Omental fat pad (tissue), 4 donors: ENCODE data around the gene ORM2. TPM values are rescaled to one million over a fixed set of nuclear protein-coding genes. Genes with fewer than 3 reads are reported as not detected.

Experiments used
- ATAC-seq: fragments of 150-250 bp; one replicate; pipeline ENCODE4 v1.9.1; 2016; ENCODE audit warnings: mild to moderate bottlenecking, moderate library complexity; ENCODE audit not compliant: low FRiP score
- DNase-seq: peaks from one replicate; pipeline ENCODE4 v3.0.0-alpha.2; 2019; ENCODE audit warnings: low spot score
- total RNA-seq, 4 donors: library from RNA; depleted of rRNA; stranded (reverse); fragments of >200 nt; gene quantifications; one replicate each; pipeline ENCODE4 v1.1.0, GENCODE V29; 2016
- TF ChIP-seq, protein P1 (sequence below), 3 donors: fragments of 450-650 bp; IDR thresholded peaks; one replicate each; pipeline ENCODE4 v1.5.1; 2016 to 2017; ENCODE audit warnings: antibody characterized with exemption in 3 of 3, mild to moderate bottlenecking in 3 of 3, moderate library complexity in 2 of 3

ORM2 gene
- total RNA-seq, 4 donors from 2014 or later: 1.6 TPM; not detected in 3

DNA sequence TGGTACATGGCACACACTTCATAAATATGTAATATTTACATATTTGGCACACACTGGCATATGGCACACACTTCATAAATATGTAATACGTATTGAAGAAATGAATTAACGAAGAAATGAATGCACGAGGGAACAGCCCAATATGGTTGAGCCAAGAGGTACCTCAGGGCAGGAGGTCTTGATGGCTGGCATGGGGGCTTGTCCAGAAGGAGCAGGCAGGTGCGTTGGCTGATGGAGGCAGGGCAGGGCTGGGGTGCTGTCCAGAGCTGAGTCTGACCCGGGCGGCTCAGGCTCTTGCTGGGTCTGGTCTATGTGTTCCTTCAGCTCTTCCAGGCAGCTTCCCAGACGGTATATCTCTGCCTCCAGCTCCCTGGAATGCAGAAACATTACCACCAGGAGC lies 31.9 kb downstream of the ORM2 start:
- no peak for DNase-seq
- TF ChIP-seq, protein P1, sequence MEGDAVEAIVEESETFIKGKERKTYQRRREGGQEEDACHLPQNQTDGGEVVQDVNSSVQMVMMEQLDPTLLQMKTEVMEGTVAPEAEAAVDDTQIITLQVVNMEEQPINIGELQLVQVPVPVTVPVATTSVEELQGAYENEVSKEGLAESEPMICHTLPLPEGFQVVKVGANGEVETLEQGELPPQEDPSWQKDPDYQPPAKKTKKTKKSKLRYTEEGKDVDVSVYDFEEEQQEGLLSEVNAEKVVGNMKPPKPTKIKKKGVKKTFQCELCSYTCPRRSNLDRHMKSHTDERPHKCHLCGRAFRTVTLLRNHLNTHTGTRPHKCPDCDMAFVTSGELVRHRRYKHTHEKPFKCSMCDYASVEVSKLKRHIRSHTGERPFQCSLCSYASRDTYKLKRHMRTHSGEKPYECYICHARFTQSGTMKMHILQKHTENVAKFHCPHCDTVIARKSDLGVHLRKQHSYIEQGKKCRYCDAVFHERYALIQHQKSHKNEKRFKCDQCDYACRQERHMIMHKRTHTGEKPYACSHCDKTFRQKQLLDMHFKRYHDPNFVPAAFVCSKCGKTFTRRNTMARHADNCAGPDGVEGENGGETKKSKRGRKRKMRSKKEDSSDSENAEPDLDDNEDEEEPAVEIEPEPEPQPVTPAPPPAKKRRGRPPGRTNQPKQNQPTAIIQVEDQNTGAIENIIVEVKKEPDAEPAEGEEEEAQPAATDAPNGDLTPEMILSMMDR (IDR thresholded peaks at IDR 0.05): no peak
- ATAC-seq: no peak

DNA sequence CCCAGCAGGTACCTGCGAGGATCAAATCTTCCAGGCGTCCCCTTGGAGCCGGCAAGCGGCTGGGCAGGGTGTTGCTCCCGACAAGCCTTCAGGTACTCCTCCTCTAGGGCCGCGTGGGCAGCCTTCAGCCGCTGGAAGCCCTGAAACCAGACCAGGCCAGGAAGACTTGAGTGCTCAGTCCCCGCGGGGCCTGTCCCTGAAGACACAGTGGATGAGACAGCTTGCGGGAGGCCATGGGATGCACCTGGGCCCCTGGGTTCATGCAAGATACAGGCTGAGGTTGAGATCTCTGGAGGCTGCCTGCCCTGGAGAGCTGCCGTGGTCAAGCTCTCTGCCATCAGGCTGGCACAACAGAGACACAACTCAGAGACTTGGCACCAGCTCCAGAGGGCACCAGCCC lies 32.7 kb downstream of the ORM2 start:
- TF ChIP-seq, protein P1 (IDR thresholded peaks at IDR 0.05): no peak
- DNase-seq: no peak
- no peak for ATAC-seq

DNA sequence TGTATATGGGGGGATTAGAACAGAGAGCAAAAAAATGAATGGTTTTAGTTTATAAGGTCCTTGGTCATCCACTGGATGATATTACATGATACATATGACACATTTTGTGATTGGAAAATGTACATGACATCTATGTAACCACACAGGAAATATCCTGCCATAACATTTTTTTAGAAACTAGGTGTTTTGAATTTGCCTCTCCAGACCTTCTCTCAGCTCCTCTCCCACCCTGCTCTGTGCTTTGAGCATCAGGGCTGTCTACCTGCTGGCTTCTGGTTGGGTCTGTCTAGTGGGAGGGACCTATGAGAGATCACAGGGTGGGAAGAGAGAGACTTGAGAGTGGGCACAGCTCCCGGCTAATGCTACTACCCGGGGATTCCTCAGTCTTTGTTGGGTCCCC lies 33.8 kb downstream of the ORM2 start:
- TF ChIP-seq, protein P1 (IDR thresholded peaks at IDR 0.05): no peak
- ATAC-seq (no peak), DNase-seq (no peak)

DNA sequence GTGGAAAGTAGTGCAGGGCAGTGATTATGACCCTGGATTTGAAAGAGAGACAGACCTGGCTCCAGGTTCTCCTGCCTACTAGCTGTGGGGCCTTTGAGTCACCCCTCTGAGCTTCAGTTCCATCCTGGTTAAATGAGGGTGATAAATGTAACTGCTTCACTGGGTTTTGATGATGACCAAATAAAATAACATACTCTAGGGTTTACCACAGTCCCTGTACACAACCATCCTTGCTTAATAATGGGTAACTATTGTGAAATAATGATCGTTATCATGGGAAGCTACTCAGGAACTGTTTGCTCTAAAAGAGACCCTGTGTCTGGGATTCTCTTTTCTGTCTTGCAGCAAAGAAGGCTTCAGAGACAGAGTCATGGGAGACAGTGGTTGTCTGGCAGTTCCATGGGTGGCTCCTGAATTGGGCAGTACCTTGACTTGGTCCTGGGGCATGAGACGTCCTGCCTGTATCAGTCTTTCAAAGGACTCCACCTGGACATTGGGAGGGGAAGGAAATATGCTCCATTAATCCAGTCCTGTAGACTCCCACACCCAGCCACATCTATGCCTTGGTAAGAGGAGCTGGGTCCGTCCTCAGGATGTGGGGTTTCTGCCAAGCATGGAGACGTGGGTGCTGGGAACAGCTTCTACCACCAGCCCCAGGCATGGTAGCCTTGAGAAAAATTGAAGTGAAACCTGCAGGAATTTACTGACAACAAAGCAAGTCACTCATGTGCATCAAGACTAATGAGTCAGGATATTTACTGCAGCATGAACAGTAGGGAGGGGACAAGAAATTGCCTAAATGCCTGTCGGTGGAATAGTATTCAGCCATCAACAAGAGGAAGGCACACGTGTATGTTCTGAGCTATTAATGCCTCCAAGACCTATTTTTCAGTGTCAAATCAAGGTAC lies 34.7 kb downstream of the ORM2 start:
- TF ChIP-seq, protein P1 (IDR thresholded peaks at IDR 0.05): no peak
- DNase-seq: no peak
- no peak for ATAC-seq

DNA sequence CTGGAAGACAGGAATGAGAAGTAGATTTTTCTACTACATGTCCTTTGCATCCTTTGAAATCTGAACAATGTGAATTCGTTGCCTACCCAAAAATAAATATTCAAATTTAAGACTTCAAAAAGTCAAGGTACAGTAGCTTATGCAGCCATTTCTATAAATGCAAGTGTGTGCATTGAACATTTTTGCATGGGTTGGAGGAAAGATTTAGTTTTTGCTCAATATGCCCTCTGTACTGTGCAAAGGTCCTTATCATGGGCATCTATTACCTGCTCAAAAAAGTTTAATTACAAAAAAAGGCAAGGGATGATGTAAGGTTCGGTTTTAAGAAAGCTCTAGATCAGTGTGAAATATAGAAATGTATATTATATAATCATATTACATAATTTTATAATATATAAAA lies 35.5 kb downstream of the ORM2 start:
- no peak for ATAC-seq
- DNase-seq: no peak
- TF ChIP-seq, protein P1 (IDR thresholded peaks at IDR 0.05): no peak

DNA sequence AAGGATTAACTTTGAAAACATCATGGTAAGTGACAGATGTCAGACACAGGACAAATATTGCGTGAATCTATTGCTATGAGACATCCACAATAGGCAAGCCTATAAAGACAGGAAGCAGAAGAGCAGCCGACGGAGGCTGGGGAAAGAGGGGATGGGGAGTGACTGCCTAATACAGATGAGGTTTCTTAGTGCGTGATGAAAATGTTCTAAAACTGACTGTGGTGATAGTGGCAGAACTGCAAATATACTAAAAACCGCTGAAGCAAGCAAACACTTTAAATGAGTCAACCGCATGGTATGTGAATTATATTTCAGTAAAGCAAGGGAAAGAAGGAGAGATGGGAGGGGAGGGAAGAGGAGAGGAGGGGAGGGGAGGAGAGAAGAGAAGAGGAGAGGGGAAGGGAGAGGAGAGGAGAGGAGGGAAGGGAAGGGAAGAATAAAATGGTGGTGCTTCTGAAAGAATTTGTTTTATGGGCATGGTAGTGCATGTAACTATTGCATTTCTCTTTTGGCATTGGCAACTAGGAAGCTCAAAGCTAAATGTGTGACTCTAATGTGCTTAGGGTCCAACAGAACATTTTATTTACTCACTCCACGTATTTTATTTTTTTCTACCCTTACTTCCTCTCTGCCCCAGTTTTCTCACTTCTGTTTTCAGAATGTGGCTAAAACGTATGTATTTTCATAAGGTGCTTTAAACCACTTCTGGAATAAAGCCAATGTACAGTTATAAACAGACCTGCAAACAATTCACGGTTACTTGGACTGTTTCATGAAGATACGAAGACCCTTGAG lies 36.9 kb downstream of the ORM2 start:
- TF ChIP-seq, protein P1 (IDR thresholded peaks at IDR 0.05): no peak
- DNase-seq: no peak
- ATAC-seq: peak; percentile 78
